Stimulated activated CD4-positive, alpha-beta T cell treated with anti-CD3 and anti-CD28 coated beads, Interleukin-1b, Interleukin-23, amount 100 ng/mL, for 24 hours (primary cell): ENCODE results near the gene PAX8.
"Not testable (repeated sequence)": the region's sequence is repeated elsewhere in the genome, so short reads cannot be mapped to it uniquely, and the experiment has no call there.

Source experiments
- DNase-seq, 4 experiments: peaks; one replicate each; pipeline ENCODE4 v3.0.0-alpha.2; 2020; ENCODE audit warnings: low read depth in 4 of 4, low spot score in 1 of 4

The PAX8 gene

GRCh38 chr2:113291191-113291590, 12.5 kb upstream of the PAX8 start:
- no peak for DNase-seq

DNA sequence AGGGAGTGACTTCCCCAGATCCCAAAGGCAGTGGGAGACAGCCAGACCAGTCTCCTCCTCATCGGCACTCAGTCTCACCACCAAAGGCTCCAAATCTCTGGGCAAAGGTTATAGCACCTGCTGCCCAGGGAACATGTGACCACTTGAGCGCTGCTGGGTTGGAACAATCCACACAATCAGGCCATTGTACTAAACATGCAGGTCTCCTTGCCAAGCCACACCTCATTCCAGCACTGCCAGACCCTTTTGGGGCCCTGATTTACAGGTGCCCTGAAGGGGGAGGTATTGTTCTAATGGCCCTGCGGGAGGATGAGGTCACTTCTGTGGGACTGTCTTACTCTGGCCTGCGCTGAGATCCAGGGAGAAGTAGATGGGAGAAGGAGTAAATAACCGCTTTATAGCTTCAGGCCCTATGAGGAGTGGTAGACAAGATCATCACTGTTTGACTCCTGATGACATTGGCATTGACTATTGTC, 10.0 kb upstream of the PAX8 start:
- DNase-seq = not testable (repeated sequence)

GRCh38 chr2:113288117-113288673, 9.5 kb upstream of the PAX8 start:
- not testable (repeated sequence) for DNase-seq

DNA sequence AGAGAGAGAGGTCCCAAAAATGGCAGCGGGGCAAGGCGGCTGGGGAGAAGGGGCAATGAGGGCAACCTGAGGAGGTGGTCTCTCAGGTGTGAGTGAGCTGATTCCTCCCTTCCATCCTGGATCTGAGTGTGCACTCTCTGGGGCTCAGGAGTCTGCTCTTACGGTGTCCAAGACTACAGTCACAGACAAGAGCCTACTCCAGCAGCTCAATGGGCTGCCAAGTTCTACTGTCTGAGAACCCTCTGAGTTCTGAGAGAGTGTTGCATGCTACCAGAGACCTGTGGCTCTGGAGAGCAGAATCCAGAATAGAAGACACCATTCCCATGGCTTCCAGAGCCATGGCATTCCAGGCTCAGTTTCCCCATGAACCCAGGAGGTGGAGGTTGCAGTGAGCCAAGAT, 7.1 kb upstream of the PAX8 start:
- DNase-seq = no peak

DNA sequence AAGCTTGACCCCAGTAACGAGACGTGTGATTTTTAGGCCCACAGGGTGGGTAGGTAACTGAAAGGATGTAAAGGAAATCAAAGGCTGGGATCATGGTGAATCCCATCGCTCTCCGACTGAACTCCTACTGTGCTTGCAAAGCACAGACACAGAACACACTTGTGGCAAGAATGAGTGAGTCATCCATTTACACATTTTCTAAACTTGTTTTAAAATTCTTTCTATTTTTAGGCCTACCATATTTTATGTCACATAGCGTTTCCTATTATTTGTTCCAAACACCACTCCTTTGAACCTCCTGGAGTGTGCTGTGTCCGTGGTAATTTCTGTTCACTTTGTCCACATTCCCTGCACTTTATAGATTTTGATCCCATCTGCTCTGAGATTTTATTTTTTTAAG, 6.3 kb upstream of the PAX8 start:
- not testable (repeated sequence) for DNase-seq

GRCh38 chr2:113284476-113284875, 5.8 kb upstream of the PAX8 start:
- no peak for DNase-seq

DNA sequence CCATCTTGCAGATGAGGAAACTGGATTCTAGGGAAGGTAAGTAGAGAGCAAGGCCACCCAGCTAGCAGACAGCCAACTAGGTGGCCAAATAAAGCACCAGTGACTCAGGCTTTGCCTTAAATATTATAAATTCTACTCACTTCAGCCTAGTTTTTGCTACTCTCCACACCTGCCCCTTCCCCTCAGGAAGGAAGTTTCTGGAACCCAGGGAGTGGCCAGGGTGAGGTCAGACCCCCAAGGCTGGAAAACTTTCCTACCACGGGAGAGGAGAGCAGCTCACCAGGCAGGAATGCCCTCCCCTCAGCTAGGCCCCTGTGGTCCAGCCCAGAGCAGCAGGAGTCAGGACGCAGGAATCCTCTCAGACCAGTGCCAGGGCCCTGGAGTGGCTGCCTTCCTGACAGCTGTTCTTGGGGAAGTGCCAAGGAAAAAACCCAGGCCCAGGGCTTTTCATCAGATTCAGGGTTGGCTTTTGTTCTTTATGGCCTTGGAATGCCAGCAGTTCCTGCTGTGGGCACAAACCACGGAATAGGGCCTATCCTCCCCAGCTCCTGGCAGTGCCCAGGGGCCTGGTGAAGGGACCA, 5.1 kb upstream of the PAX8 start:
- no peak for DNase-seq

DNA sequence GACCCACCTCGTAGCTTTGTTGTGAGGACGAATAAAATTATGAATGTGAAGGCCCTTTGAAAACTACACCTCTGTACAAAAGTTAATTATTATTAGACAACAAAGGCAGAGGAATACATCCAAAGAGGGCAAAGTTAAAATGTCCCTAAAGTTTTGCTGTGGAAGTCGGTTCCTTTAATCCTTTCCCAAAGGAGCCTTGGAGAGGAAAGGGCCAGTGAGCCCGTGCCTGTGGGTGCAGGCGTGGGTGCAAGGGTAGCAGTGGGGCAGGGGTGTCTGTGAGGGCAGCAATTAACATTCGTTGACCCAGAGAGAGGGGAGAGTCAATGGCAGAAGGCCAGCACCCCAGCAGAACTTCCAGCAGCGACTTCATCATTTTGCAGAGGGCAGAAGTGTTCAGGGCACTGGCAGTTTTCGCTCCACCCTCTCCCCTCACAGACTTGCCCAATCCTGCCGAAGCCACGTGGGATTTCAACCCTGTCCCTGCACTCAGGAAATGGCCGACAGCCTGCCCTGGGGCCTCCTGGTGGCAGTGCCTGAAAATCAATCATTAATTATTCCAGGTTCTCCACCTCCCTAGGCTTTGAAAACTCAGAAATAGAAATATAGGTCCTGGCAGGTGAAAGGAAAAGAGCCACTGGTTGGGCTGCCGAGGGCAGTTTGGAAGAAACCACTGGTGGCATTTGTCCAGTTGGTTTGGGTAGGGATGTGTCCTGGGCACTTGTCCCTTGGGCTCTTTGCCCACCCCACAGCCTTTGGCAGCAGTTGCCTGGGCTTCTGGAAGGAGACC, 4.2 kb upstream of the PAX8 start:
- no peak for DNase-seq

DNA sequence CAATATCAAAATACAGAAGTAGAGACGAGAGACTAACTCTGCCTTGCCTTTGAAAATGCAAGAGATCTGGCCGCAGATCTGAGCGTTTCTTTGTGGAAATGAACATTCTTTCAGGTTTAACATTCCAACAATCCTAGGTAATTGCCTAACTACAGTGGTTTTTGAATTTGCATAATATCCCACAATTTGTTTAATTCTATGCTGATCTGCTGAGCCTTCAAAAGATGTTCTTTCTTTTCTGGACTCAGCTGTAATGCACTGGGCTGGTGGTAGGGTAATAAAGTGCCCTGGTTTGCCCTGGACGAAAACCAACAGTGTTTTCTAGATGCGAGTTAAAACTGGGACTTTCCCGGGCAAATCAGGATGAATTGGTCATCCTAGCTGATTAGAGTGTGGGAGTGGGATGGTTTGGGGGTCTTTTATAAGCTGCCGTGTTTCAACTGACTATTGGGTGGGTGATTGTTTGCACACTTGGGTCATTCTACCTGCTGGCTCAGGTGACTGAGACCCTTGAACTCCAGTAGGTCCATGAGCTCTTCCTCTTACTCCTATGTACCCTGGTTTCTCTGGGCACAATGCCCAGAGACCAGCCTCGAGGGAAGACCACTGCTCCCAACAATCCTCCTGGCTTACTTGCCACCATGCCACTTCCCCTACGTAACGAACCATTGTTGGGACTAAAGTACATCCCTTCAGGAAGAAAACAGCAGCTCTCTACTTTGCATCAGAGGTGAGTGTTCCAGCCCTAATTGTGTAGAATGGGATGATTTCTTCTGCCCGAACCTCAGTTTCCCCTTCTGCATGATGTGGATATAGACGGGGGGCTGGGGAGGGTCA, 3.4 kb upstream of the PAX8 start:
- DNase-seq = no peak

- no peak for DNase-seq
These were observed 514 bp downstream of the PAX8 start for GRCh38 chr2:113278073-113278741.

GRCh38 chr2:113277474-113278072, 1.1 kb downstream of the PAX8 start:
- DNase-seq = no peak

- DNase-seq = no peak
These were observed 1.8 kb downstream of the PAX8 start for GRCh38 chr2:113276761-113277425.

DNA sequence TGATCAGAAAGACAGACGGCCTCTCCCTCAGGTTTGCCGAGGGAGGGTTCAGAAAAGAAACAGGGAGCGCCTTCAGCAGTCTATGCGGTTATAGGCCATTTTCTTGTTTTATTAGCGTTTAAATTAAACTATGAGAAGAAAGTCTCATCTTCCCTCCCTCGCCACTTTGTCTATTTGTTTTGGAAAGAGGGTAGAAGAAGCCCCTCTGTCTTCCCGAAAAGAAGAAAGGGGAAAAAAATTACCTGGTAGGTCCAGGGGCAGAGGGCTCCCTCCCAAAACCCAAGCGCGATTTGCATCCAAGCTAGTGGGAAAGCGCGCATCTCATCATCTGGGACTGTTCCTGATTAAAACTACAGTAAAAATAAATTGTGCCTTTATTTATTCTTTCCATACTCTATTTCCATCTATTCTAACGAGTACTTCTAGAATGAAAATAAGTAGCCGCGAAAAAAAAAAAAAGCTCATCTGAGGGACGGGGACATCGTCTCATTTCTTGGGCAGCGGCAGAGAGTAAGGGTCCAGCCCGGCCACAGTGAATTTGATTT, 2.4 kb downstream of the PAX8 start:
- DNase-seq = no peak

GRCh38 chr2:113275556-113276215, 3.0 kb downstream of the PAX8 start:
- DNase-seq = no peak

GRCh38 chr2:113274432-113274831, 4.3 kb downstream of the PAX8 start:
- no peak for DNase-seq

DNA sequence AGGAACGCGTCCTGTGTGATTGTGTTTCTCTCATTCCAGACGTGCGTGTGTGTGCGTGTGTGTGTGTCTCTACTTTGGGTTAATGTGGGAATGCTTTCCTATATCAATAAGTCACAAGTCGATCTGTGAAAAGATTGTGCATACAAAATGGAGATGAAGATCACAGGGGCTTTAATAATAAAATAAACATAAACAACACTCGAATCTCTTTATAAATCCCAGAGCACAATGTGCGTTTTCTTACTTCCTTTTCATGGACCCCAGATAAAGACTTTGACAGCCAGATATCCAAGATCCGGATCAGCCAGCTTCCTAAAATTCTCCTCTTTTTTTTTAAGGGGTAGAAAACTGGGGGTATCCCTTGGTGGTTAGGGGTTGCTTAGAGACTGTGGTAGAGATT, 4.7 kb downstream of the PAX8 start:
- no peak for DNase-seq

DNA sequence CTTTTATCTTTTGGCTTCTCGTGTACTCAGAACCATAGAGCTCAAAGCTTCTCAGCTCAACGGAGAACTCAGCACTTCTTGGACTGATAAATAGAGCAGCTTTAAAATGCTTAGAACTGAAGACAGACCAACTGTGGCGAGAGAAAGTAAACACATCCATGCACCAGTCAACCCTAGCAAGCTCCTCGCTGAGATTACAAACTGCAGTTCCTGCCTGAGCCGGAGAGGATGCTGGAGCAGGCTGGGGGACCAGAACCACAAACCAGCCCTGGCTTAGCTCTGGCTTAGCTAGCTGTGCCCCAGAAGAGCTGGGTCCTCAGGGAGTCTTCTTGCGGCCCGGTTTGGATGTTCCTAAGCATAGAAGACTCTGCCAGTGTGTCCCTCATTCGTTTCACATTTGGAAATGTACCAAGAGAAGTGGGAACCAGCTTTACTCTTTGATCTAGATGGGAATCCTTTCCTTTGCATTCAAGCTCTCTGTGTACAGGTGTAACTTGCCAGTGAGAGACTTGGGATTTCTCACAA, 5.6 kb downstream of the PAX8 start:
- DNase-seq = no peak

- DNase-seq = no peak
These were observed 6.2 kb downstream of the PAX8 start for GRCh38 chr2:113272477-113272876.
